ENCODE measurements around the gene STC2.
A peak's percentile ranks its signal among the peaks of the same experiment; 100 is the strongest.
"Not testable (repeated sequence)": the region's sequence is repeated elsewhere in the genome, so short reads cannot be mapped to it uniquely, and the experiment has no call there.

The STC2 gene

GRCh38 chr5:173300389-173301047, 27.7 kb downstream of the STC2 start:
- no peak for DNase-seq
- intact Hi-C loops (cut with DNase I), result no loop called here

GRCh38 chr5:173299820-173300219, 28.4 kb downstream of the STC2 start:
- no peak for DNase-seq
- intact Hi-C loops (cut with DNase I), result loop anchor here (10.0 kb wide), 1 partner anchor 675 kb away; no protein-coding TSS in a partner anchor

GRCh38 chr5:173298213-173298926, 29.8 kb downstream of the STC2 start:
- intact Hi-C loops (cut with DNase I), result loop anchor here (10.0 kb wide), 1 partner anchor 676 kb away; no protein-coding TSS in a partner anchor
- DNase-seq, result no peak

- DNase-seq, result no peak
- intact Hi-C loops (cut with DNase I), result loop anchor here (10.0 kb wide), 1 partner anchor 677 kb away; no protein-coding TSS in a partner anchor
Observed at GRCh38 chr5:173297813-173298212, 30.4 kb downstream of the STC2 start.

GRCh38 chr5:173296737-173297676, 31.2 kb downstream of the STC2 start:
- no peak for DNase-seq
- intact Hi-C loops (cut with DNase I), result loop anchor here (10.0 kb wide), 1 partner anchor 678 kb away; no protein-coding TSS in a partner anchor

GRCh38 chr5:173295796-173296195, 32.4 kb downstream of the STC2 start:
- DNase-seq, result no peak
- intact Hi-C loops (cut with DNase I), result loop anchor here (2.0 to 10.0 kb wide), 2 partner anchors 277 to 679 kb away; no protein-coding TSS in a partner anchor

- intact Hi-C loops (cut with DNase I), result loop anchor here (1.0 to 10.0 kb wide), 5 partner anchors 38 to 1023 kb away; no protein-coding TSS in a partner anchor
- no peak for DNase-seq
Observed at GRCh38 chr5:173294673-173295320, 33.4 kb downstream of the STC2 start.

- DNase-seq, result peak; percentile 60 to 96 (median 84)
- intact Hi-C loops (cut with DNase I), result loop anchor here (1.0 to 10.0 kb wide), 5 partner anchors 38 to 1023 kb away; no protein-coding TSS in a partner anchor
Observed at GRCh38 chr5:173293817-173294672, 34.2 kb downstream of the STC2 start.

- DNase-seq, result no peak
- intact Hi-C loops (cut with DNase I), result loop anchor here (5.0 to 10.0 kb wide), 3 partner anchors 205 to 1025 kb away; no protein-coding TSS in a partner anchor
Observed at GRCh38 chr5:173291722-173292658, 36.2 kb downstream of the STC2 start.

- peak in 1 of 10 donors; percentile 28 for DNase-seq
- intact Hi-C loops (cut with DNase I), result loop anchor here (5.0 to 10.0 kb wide), 3 partner anchors 207 to 1027 kb away; no protein-coding TSS in a partner anchor
Observed at GRCh38 chr5:173290477-173291131, 37.6 kb downstream of the STC2 start.

- intact Hi-C loops (cut with DNase I), result loop anchor here (10.0 kb wide), 1 partner anchor 145 kb away; the partner anchor contains the start of gene BNIP1
- no peak for DNase-seq
Observed at GRCh38 chr5:173289372-173289771, 38.8 kb downstream of the STC2 start.

- DNase-seq, result no peak
- intact Hi-C loops (cut with DNase I), result loop anchor here (10.0 kb wide), 1 partner anchor 144 kb away; the partner anchor contains the start of gene BNIP1
Observed at GRCh38 chr5:173288632-173289031, 39.6 kb downstream of the STC2 start.

GRCh38 chr5:173287086-173287485, 41.1 kb downstream of the STC2 start:
- intact Hi-C loops (cut with DNase I), result loop anchor here (10.0 kb wide), 1 partner anchor 142 kb away; the partner anchor contains the start of gene BNIP1
- DNase-seq, result no peak

GRCh38 chr5:173284343-173284958, 43.8 kb downstream of the STC2 start:
- intact Hi-C loops (cut with DNase I), result loop anchor here (5.0 to 10.0 kb wide), 3 partner anchors 140 to 577 kb away; partner anchors contain the start of gene BNIP1
- not testable (repeated sequence) for DNase-seq

- peak; percentile 43 to 95 (median 69) for DNase-seq
- intact Hi-C loops (cut with DNase I), result loop anchor here (5.0 to 10.0 kb wide), 3 partner anchors 139 to 576 kb away; partner anchors contain the start of gene BNIP1
Observed at GRCh38 chr5:173283318-173284288, 44.6 kb downstream of the STC2 start.

Data from posterior cingulate gyrus (tissue), 11 donors.